HepG2 (cell line): Measurements from ENCODE around the gene UBC. TPM values are rescaled to one million over a fixed set of nuclear protein-coding genes. Genes with fewer than 3 reads are reported as not detected.

Experiments used
- AHR ChIP-seq: IDR thresholded peaks from 2 replicates; pipeline ENCODE4 v1.6.1; 2018; ENCODE audit warnings: missing genetic modification reagents, missing compliant biosample characterization
- ATF7 ChIP-seq, 2 experiments: fragments of 450-650 bp in 1 of 2; sonication (generic) in 1 of 2; formaldehyde crosslinking in 1 of 2; IDR thresholded peaks; 2 replicates each; pipeline versions ENCODE4 v1.4.0 to v1.6.1; 2016 to 2020; ENCODE audit warnings: antibody characterized with exemption in 1 of 2, mild to moderate bottlenecking in 1 of 2, missing genetic modification reagents in 1 of 2
- CREB1 ChIP-seq, 2 experiments: fragments of 450-650 bp in 1 of 2; IDR thresholded peaks; 2 replicates each; pipeline ENCODE4 v1.6.1; 2016 to 2017; ENCODE audit warnings: control low read depth in 1 of 2, mild to moderate bottlenecking in 1 of 2, missing compliant biosample characterization in 1 of 2, missing genetic modification characterization in 1 of 2
- GTF3A ChIP-seq: sonication (generic); formaldehyde crosslinking; conservative IDR thresholded peaks from 2 replicates; pipeline ENCODE4 v1.4.0; 2020; ENCODE audit warnings: mild to moderate bottlenecking, missing genetic modification reagents
- HOXA3 ChIP-seq: sonication (generic); formaldehyde crosslinking; IDR thresholded peaks from 2 replicates; pipeline ENCODE4 v1.5.0; 2020; ENCODE audit warnings: missing genetic modification reagents
- MAFF ChIP-seq: IDR thresholded peaks from 2 replicates; pipeline ENCODE4 v1.6.1; 2011; ENCODE audit warnings: low read depth, low read length, improper control_type of control experiment
- PAF1 ChIP-seq: IDR thresholded peaks from 2 replicates; pipeline ENCODE4 v1.6.1; 2016; ENCODE audit warnings: missing genetic modification reagents, missing compliant biosample characterization
- PBX2 ChIP-seq: IDR thresholded peaks from 2 replicates; pipeline ENCODE4 v1.6.1; 2016; ENCODE audit warnings: control low read depth
- SALL1 ChIP-seq: sonication (generic); formaldehyde crosslinking; IDR thresholded peaks from 2 replicates; pipeline ENCODE4 v1.8.0; 2022; ENCODE audit warnings: mild to moderate bottlenecking, missing genetic modification reagents
- SRF ChIP-seq: IDR thresholded peaks from 2 replicates; pipeline ENCODE4 v1.6.1; 2011; ENCODE audit warnings: mild to moderate bottlenecking, low read depth, low read length, moderate library complexity
- STAT5B ChIP-seq: sonication (generic); formaldehyde crosslinking; IDR thresholded peaks from 2 replicates; pipeline ENCODE4 v1.4.0; 2020; ENCODE audit warnings: missing genetic modification reagents
- TAF15 ChIP-seq: fragments of 200-400 bp; formaldehyde crosslinking; IDR thresholded peaks from one replicate; pipeline ENCODE4 v1.6.1; 2018; ENCODE audit warnings: mild to moderate bottlenecking, low read depth, low read length; ENCODE audit not compliant: poor library complexity, severe bottlenecking
- TBX3 ChIP-seq: fragments of 450-650 bp; IDR thresholded peaks from 2 replicates; pipeline ENCODE4 v1.6.1; 2017; ENCODE audit warnings: antibody characterized with exemption, mild to moderate bottlenecking, inconsistent platforms, borderline replicate concordance
- TFDP1 ChIP-seq: IDR thresholded peaks from 2 replicates; pipeline ENCODE4 v1.6.1; 2016; ENCODE audit warnings: missing compliant biosample characterization, missing genetic modification reagents, borderline replicate concordance
- WIZ ChIP-seq: sonication (generic); formaldehyde crosslinking; IDR thresholded peaks from 2 replicates; pipeline ENCODE4 v1.5.1; 2020; ENCODE audit warnings: mild to moderate bottlenecking, missing genetic modification reagents
- ZBTB10 ChIP-seq: sonication (generic); formaldehyde crosslinking; IDR thresholded peaks from 2 replicates; pipeline ENCODE4 v1.4.0; 2020; ENCODE audit warnings: missing genetic modification reagents, borderline replicate concordance
- ZFP41 ChIP-seq: sonication (generic); formaldehyde crosslinking; IDR thresholded peaks from 2 replicates; pipeline ENCODE4 v1.4.0; 2020; ENCODE audit warnings: mild to moderate bottlenecking, missing genetic modification reagents, borderline replicate concordance
- ZFX ChIP-seq: sonication (generic); formaldehyde crosslinking; IDR thresholded peaks from 2 replicates; pipeline ENCODE4 v1.4.0; 2020; ENCODE audit warnings: mild to moderate bottlenecking, low read depth, missing genetic modification reagents, moderate library complexity
- ZNF503 ChIP-seq: sonication (generic); formaldehyde crosslinking; IDR thresholded peaks from 2 replicates; pipeline ENCODE4 v1.4.0; 2020; ENCODE audit warnings: missing genetic modification reagents
- ZNF720 ChIP-seq: sonication (generic); formaldehyde crosslinking; IDR thresholded peaks from 2 replicates; pipeline ENCODE4 v1.4.0; 2020; ENCODE audit warnings: missing genetic modification reagents
- ZNF773 ChIP-seq: sonication (generic); formaldehyde crosslinking; IDR thresholded peaks from 2 replicates; pipeline ENCODE4 v1.4.0; 2020; ENCODE audit warnings: missing genetic modification reagents, borderline replicate concordance
- ZNF879 ChIP-seq: sonication (generic); formaldehyde crosslinking; IDR thresholded peaks from 2 replicates; pipeline ENCODE4 v1.8.1; 2023; ENCODE audit warnings: missing genetic modification reagents
- ZSCAN20 ChIP-seq: sonication (generic); formaldehyde crosslinking; IDR thresholded peaks from 2 replicates; pipeline ENCODE4 v1.4.0; 2020; ENCODE audit warnings: missing genetic modification reagents, mild to moderate bottlenecking, borderline replicate concordance
- polyA plus RNA-seq, 8 experiments: library from polyadenylated mRNA; depleted of rRNA in 3 of 8; stranded (reverse) in 7 of 8; unstranded in 1 of 8; fragments of >200 nt; fragmentation: Illumina TruSeq in 4 of 8; extraction: Trizol in 4 of 8; gene quantifications; 2 replicates each; pipeline versions ENCODE4 v1.2.1 to v1.2.3, GENCODE V29; 2011 to 2016; ENCODE audit warnings: low read depth in 4 of 8, missing spikeins in 1 of 8, mixed read lengths in 1 of 8; ENCODE audit not compliant: insufficient read depth in 1 of 8
- total RNA-seq, 5 experiments: library from RNA; depleted of rRNA; stranded (reverse); fragments of >200 nt; fragmentation: Illumina TruSeq; extraction: Trizol; gene quantifications; 2 replicates each; pipeline ENCODE4 v1.2.3, GENCODE V29; 2016; ENCODE audit warnings: low read depth in 1 of 5

Gene UBC
- total and polyA plus RNA-seq, 2 of the 13 experiments (the other 11 are each of a cell fraction or from before 2014, with no cell fraction given), result 805 to 1,432 TPM

GRCh38 chr12:124940393-124941169 lies 26.1 kb upstream of the UBC start (continued):
- TF ChIP-seq WIZ (CRISPR knock-in tag) (no peak), ATF7 (IDR thresholded peaks at IDR 0.05) (no peak), ATF7 (CRISPR knock-in tag; IDR thresholded peaks at IDR 0.05) (no peak), TFDP1 (CRISPR knock-in tag) (peak; percentile 76; the same call in 1 of the 2 replicates), SALL1 (CRISPR knock-in tag) (peak; percentile 81; the same call in 1 of the 2 replicates), TAF15 (no peak), ZNF720 (CRISPR knock-in tag) (no peak), HOXA3 (peak; percentile 58; the same call in 1 of the 2 replicates), CREB1 (IDR thresholded peaks at IDR 0.05) (no peak), CREB1 (CRISPR knock-in tag; IDR thresholded peaks at IDR 0.05) (peak; percentile 47; the same call in 1 of the 2 replicates), ZFX (CRISPR knock-in tag) (peak; percentile 80), STAT5B (no peak), PAF1 (CRISPR knock-in tag) (no peak), ZNF879 (CRISPR knock-in tag) (no peak), ZFP41 (CRISPR knock-in tag) (no peak), MAFF (no peak), GTF3A (CRISPR knock-in tag) (no peak), AHR (CRISPR knock-in tag) (no peak), ZNF773 (CRISPR knock-in tag) (no peak), ZNF503 (no peak), PBX2 (CRISPR knock-in tag) (no peak), SRF (no peak), TBX3 (no peak), ZSCAN20 (CRISPR knock-in tag) (no peak), ZBTB10 (CRISPR knock-in tag) (peak; percentile 30; the same call in 1 of the 2 replicates)
